Sigmoid colon (tissue), 7 donors: ENCODE measurements around the gene GYS1. TPM values are rescaled to one million over a fixed set of nuclear protein-coding genes. Genes with fewer than 3 reads are reported as not detected.

Experiments used
- DNase-seq: peaks from one replicate; pipeline ENCODE4 v3.0.0-alpha.2; 2019
- H3K27ac ChIP-seq, 4 donors: fragments of 200-600 bp; sonication (generic); one replicate each; pipeline ENCODE4 v1.5.1; 2016 to 2019; ENCODE audit warnings: mild to moderate bottlenecking in 1 of 4
- H3K27me3 ChIP-seq, 3 donors: fragments of 200-600 bp; sonication (generic); one replicate each; pipeline ENCODE4 v1.5.1; 2019; ENCODE audit warnings: mild to moderate bottlenecking in 1 of 3
- H3K36me3 ChIP-seq, 4 donors: fragments of 200-600 bp; sonication (generic); one replicate each; pipeline ENCODE4 v1.5.1; 2016 to 2019
- H3K4me1 ChIP-seq, 4 donors: fragments of 200-600 bp; sonication (generic); one replicate each; pipeline ENCODE4 v1.5.1; 2017 to 2019
- H3K4me3 ChIP-seq, 4 donors: fragments of 200-600 bp; sonication (generic); one replicate each; pipeline ENCODE4 v1.5.1; 2017 to 2019; ENCODE audit warnings: mild to moderate bottlenecking in 2 of 4, moderate library complexity in 1 of 4
- H3K9me3 ChIP-seq, 4 donors: fragments of 200-600 bp in 3 of 4; sonication (generic) in 3 of 4; one replicate each; pipeline versions ENCODE4 v1.5.1 to v1.6.1; 2013 to 2019
- EP300 ChIP-seq, 4 donors: sonication (generic); formaldehyde crosslinking; IDR thresholded peaks; one replicate each; pipeline ENCODE4 v1.6.1; 2017; ENCODE audit warnings: antibody characterized with exemption in 4 of 4
- POLR2A ChIP-seq, 2 donors: fragments of 450-650 bp; IDR thresholded peaks; one replicate each; pipeline ENCODE4 v1.6.1; 2016; ENCODE audit warnings: antibody characterized with exemption in 2 of 2, mild to moderate bottlenecking in 2 of 2, moderate library complexity in 2 of 2
- POLR2AphosphoS5 ChIP-seq, 4 donors: sonication (generic); formaldehyde crosslinking; IDR thresholded peaks; one replicate each; pipeline ENCODE4 v1.6.1; 2017; ENCODE audit warnings: antibody characterized with exemption in 4 of 4
- WGBS, 2 donors: extraction: QIAGEN DNeasy Blood & Tissue Kit; methylation state at CpG; one replicate each; pipeline ENCODE4 v1.1.7; 2013; 5-methylcytosine and 5-hydroxymethylcytosine counted together
- intact Hi-C: fragments of 100-400 bp; cut with DNase I; formaldehyde crosslinking; loops from one replicate; pipeline ENCODE4 v1.15.1; 2023
- polyA plus RNA-seq, 3 donors: library from polyadenylated mRNA; stranded (reverse); fragments of 200-250 nt; gene quantifications; one replicate each; pipeline ENCODE4 v1.2.3, GENCODE V29; 2013
- total RNA-seq, 4 donors: library from RNA; depleted of rRNA; stranded (reverse); fragments of >200 nt; gene quantifications; one replicate each; pipeline ENCODE4 v1.1.0, GENCODE V29; 2016
- TF ChIP-seq, protein P1 (sequence below), 4 experiments: fragments of 450-650 bp in 3 of 4; fragments of 200-600 bp in 1 of 4; IDR thresholded peaks; one replicate each; pipeline ENCODE4 v1.5.1; 2016 to 2019; ENCODE audit warnings: antibody characterized with exemption in 4 of 4, mild to moderate bottlenecking in 3 of 4, moderate library complexity in 2 of 4
- donor health status: healthy with polysubstance abuse.
- donor health status: Bipolar disorder and iron deficiency.
- donor health status: healthy.

The GYS1 gene
- total and polyA plus RNA-seq, 7 donors, result 11.7 to 32.7 (median 17.5) TPM

DNA sequence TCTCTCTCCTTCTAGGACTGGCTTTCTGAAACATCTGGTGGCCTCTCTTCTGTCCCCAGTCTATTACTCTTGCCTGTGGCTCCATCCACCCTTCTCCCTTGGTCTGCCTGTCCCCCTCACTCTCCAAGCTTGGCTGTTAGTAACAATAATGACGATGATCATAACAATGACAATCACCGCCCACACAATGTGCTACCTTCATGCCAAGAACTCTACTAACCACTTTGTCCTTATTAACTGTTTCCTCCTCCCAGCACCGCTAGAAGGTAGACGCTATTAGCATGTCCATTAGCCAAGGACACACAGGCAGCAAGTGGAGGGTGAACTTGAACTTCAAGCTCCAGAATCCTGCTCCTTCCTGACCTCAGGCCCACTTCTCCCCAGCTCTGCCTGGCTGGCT is 2.7 kb downstream of the GYS1 start:
- Histone ChIP-seq H3K9me3 (no peaks in the 10 kb centered on the region), H3K27ac (peak overlapping the region in 1 of 4 donors; percentile 16), H3K4me3 (no peak overlapping the region), H3K27me3 (no peaks in the 10 kb centered on the region), H3K4me1 (peaks cover 0 to 42% (median 37%) of the 10 kb centered on the region in 4 donors), H3K36me3 (peaks cover 0 to 33% (median 10%) of the 10 kb centered on the region in 4 donors)
- TF ChIP-seq EP300 (IDR thresholded peaks at IDR 0.05) (no peak), POLR2A (IDR thresholded peaks at IDR 0.05) (no peak), POLR2AphosphoS5 (IDR thresholded peaks at IDR 0.05) (no peak)
- TF ChIP-seq, protein P1, sequence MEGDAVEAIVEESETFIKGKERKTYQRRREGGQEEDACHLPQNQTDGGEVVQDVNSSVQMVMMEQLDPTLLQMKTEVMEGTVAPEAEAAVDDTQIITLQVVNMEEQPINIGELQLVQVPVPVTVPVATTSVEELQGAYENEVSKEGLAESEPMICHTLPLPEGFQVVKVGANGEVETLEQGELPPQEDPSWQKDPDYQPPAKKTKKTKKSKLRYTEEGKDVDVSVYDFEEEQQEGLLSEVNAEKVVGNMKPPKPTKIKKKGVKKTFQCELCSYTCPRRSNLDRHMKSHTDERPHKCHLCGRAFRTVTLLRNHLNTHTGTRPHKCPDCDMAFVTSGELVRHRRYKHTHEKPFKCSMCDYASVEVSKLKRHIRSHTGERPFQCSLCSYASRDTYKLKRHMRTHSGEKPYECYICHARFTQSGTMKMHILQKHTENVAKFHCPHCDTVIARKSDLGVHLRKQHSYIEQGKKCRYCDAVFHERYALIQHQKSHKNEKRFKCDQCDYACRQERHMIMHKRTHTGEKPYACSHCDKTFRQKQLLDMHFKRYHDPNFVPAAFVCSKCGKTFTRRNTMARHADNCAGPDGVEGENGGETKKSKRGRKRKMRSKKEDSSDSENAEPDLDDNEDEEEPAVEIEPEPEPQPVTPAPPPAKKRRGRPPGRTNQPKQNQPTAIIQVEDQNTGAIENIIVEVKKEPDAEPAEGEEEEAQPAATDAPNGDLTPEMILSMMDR (IDR thresholded peaks at IDR 0.05), result no peak
- no peak for DNase-seq
- 81 to 88% methylated on average over 4 of the region's 4 CpGs for WGBS, 2 donors
- intact Hi-C loops, result loop anchor here (5.0 kb wide), 1 partner anchor 157 kb away; no protein-coding TSS in a partner anchor

GRCh38 chr19:48989701-48990291 is 3.3 kb downstream of the GYS1 start:
- 87 to 92% methylated on average over 17 of the region's 17 CpGs for WGBS, 2 donors
- no peak for TF ChIP-seq POLR2AphosphoS5 (IDR thresholded peaks at IDR 0.05)
- TF ChIP-seq, protein P1 (IDR thresholded peaks at IDR 0.05), result no peak
- no peak for TF ChIP-seq EP300 (IDR thresholded peaks at IDR 0.05)
- no peaks in the 10 kb centered on the region for H3K9me3 ChIP-seq
- peak overlapping the region in 2 of 4 donors; percentile 2 to 16 for H3K27ac ChIP-seq
- no peaks in the 10 kb centered on the region for H3K27me3 ChIP-seq
- H3K4me3 ChIP-seq, result no peak overlapping the region
- H3K36me3 ChIP-seq, result peaks cover 4 to 39% (median 13%) of the 10 kb centered on the region in 4 donors
- intact Hi-C loops, result loop anchor here (5.0 kb wide), 1 partner anchor 158 kb away; no protein-coding TSS in a partner anchor
- H3K4me1 ChIP-seq, result peaks cover 0 to 36% (median 32%) of the 10 kb centered on the region in 4 donors
- no peak for DNase-seq

GRCh38 chr19:48988860-48989259 is 4.2 kb downstream of the GYS1 start:
- DNase-seq, result no peak

GRCh38 chr19:48988286-48988685 is 4.8 kb downstream of the GYS1 start:
- Histone ChIP-seq H3K36me3 (peaks cover 5 to 53% (median 18%) of the 10 kb centered on the region in 4 donors), H3K9me3 (no peaks in the 10 kb centered on the region), H3K27ac (no peak overlapping the region), H3K4me1 (peaks cover 0 to 27% (median 24%) of the 10 kb centered on the region in 4 donors), H3K27me3 (no peaks in the 10 kb centered on the region), H3K4me3 (no peak overlapping the region)
- intact Hi-C loops, result no loop called here
- TF ChIP-seq EP300 (IDR thresholded peaks at IDR 0.05) (no peak), POLR2AphosphoS5 (IDR thresholded peaks at IDR 0.05) (no peak), POLR2A (IDR thresholded peaks at IDR 0.05) (no peak)
- TF ChIP-seq, protein P1 (IDR thresholded peaks at IDR 0.05), result no peak
- 90 to 97% methylated on average over 7 of the region's 7 CpGs for WGBS, 2 donors
- DNase-seq, result no peak

More at GRCh38 chr19:48988860-48989259, 4.2 kb downstream of the GYS1 start:
- H3K27me3 ChIP-seq, result no peaks in the 10 kb centered on the region
- TF ChIP-seq EP300 (IDR thresholded peaks at IDR 0.05) (no peak), POLR2A (IDR thresholded peaks at IDR 0.05) (no peak), POLR2AphosphoS5 (IDR thresholded peaks at IDR 0.05) (no peak)
- TF ChIP-seq, protein P1 (IDR thresholded peaks at IDR 0.05), result no peak
- no peak overlapping the region for H3K27ac ChIP-seq
- intact Hi-C loops, result no loop called here
- 94 to 95% methylated on average over 9 of the region's 9 CpGs for WGBS, 2 donors
- no peak overlapping the region for H3K4me3 ChIP-seq
- H3K9me3 ChIP-seq, result no peaks in the 10 kb centered on the region
- peaks cover 5 to 49% (median 17%) of the 10 kb centered on the region in 4 donors for H3K36me3 ChIP-seq
- H3K4me1 ChIP-seq, result peaks cover 0 to 27% (median 24%) of the 10 kb centered on the region in 4 donors
